NT2/D1 (cell line): ENCODE measurements around the gene NRTN.

ENCODE experiments used
- YY1 ChIP-seq: IDR thresholded peaks from 2 replicates; pipeline ENCODE4 v1.6.1; 2011; ENCODE audit not compliant: insufficient read length, insufficient read depth
- ZNF274 ChIP-seq: IDR thresholded peaks from 2 replicates; pipeline ENCODE4 v1.6.1; 2011; ENCODE audit warnings: mild to moderate bottlenecking, low read depth, low read length

DNA sequence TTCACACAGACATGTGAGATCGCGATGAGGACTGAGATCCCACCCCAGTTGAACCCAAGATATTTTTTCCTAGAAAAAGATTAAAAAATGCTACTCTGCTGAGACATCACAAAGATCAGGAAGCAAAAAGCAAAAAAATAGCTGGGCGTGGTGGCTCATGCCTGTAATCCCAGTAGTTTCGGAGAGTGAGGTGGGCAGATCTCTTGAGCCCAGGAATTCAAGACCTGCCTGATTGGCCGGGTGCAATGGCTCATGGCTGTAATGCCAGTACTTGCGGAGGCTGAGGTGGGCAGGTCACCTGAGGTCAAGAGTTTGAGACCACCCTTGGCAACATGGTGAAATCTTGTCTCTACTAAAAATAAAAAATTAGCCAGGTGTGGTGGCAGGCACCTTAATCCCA, 45.3 kb downstream of the NRTN start:
- TF ChIP-seq YY1 (no peak), ZNF274 (no peak)
